Breast epithelium (tissue), 4 donors: ENCODE measurements around the gene CCNF. TPM values are rescaled to one million over a fixed set of nuclear protein-coding genes. Genes with fewer than 3 reads are reported as not detected.

Source experiments
- DNase-seq, 2 donors: peaks; one replicate each; pipeline ENCODE4 v3.0.0-alpha.2; 2019; ENCODE audit warnings: low spot score in 2 of 2
- H3K27ac ChIP-seq, 2 donors: fragments of 200-600 bp; sonication (generic) in 1 of 2; one replicate each; pipeline ENCODE4 v1.5.1; 2016 to 2019; ENCODE audit warnings: mild to moderate bottlenecking in 1 of 2
- H3K27me3 ChIP-seq, 2 donors: fragments of 200-600 bp; sonication (generic) in 1 of 2; one replicate each; pipeline versions ENCODE4 v1.5.1 to v1.6.0; 2017 to 2019; ENCODE audit warnings: control low read depth in 1 of 2, mild to moderate bottlenecking in 1 of 2
- H3K36me3 ChIP-seq: fragments of 200-600 bp; one replicate; pipeline ENCODE4 v1.5.1; 2019
- H3K4me1 ChIP-seq, 2 donors: fragments of 200-600 bp; sonication (generic); one replicate each; pipeline ENCODE4 v1.5.1; 2016 to 2019; ENCODE audit warnings: control low read depth in 1 of 2
- H3K4me3 ChIP-seq, 3 donors: fragments of 200-600 bp; sonication (generic); 1 replicate in 2 of 3; 2 replicates in 1 of 3; pipeline ENCODE4 v1.5.1; 2016 to 2019; ENCODE audit warnings: mild to moderate bottlenecking in 3 of 3, moderate library complexity in 2 of 3
- H3K9me3 ChIP-seq, 2 donors: fragments of 200-600 bp; sonication (generic) in 1 of 2; one replicate each; pipeline ENCODE4 v1.5.1; 2016 to 2019; ENCODE audit warnings: control low read depth in 1 of 2
- POLR2A ChIP-seq: fragments of 450-650 bp; IDR thresholded peaks from one replicate; pipeline ENCODE4 v1.6.1; 2016; ENCODE audit warnings: antibody characterized with exemption, mild to moderate bottlenecking, moderate library complexity
- POLR2AphosphoS5 ChIP-seq, 3 donors: sonication (generic); formaldehyde crosslinking; IDR thresholded peaks; one replicate each; pipeline ENCODE4 v1.6.1; 2017; ENCODE audit warnings: antibody characterized with exemption in 3 of 3
- intact Hi-C: fragments of 100-400 bp; cut with DNase I; formaldehyde crosslinking; loops from one replicate; pipeline ENCODE4 v1.15.1; 2023; ENCODE audit warnings: low total_unique reads
- total RNA-seq, 3 donors: library from RNA; depleted of rRNA; stranded (reverse); fragments of >200 nt; gene quantifications; one replicate each; pipeline ENCODE4 v1.1.0, GENCODE V29; 2016
- TF ChIP-seq, protein P1 (sequence below), 3 donors: fragments of 450-650 bp; IDR thresholded peaks; one replicate each; pipeline ENCODE4 v1.5.1; 2016 to 2017; ENCODE audit warnings: antibody characterized with exemption in 3 of 3, mild to moderate bottlenecking in 3 of 3, moderate library complexity in 3 of 3

The CCNF gene
- total RNA-seq, 3 donors from 2014 or later: 1.6 to 2.9 (median 2.7) TPM

GRCh38 chr16:2490190-2491105 lies 61.2 kb downstream of the CCNF start:
- Histone ChIP-seq H3K4me1 (peaks cover 0 to 3% of the 10 kb centered on the region in 2 donors), H3K27me3 (no peaks in the 10 kb centered on the region), H3K27ac (no peak overlapping the region), H3K36me3 (no peaks in the 10 kb centered on the region), H3K9me3 (no peaks in the 10 kb centered on the region), H3K4me3 (no peak overlapping the region)
- TF ChIP-seq, protein P1, sequence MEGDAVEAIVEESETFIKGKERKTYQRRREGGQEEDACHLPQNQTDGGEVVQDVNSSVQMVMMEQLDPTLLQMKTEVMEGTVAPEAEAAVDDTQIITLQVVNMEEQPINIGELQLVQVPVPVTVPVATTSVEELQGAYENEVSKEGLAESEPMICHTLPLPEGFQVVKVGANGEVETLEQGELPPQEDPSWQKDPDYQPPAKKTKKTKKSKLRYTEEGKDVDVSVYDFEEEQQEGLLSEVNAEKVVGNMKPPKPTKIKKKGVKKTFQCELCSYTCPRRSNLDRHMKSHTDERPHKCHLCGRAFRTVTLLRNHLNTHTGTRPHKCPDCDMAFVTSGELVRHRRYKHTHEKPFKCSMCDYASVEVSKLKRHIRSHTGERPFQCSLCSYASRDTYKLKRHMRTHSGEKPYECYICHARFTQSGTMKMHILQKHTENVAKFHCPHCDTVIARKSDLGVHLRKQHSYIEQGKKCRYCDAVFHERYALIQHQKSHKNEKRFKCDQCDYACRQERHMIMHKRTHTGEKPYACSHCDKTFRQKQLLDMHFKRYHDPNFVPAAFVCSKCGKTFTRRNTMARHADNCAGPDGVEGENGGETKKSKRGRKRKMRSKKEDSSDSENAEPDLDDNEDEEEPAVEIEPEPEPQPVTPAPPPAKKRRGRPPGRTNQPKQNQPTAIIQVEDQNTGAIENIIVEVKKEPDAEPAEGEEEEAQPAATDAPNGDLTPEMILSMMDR (IDR thresholded peaks at IDR 0.05): no peak
- TF ChIP-seq POLR2AphosphoS5 (IDR thresholded peaks at IDR 0.05) (no peak), POLR2A (no peak)
- DNase-seq: no peak
- intact Hi-C loops: no loop called here

DNA sequence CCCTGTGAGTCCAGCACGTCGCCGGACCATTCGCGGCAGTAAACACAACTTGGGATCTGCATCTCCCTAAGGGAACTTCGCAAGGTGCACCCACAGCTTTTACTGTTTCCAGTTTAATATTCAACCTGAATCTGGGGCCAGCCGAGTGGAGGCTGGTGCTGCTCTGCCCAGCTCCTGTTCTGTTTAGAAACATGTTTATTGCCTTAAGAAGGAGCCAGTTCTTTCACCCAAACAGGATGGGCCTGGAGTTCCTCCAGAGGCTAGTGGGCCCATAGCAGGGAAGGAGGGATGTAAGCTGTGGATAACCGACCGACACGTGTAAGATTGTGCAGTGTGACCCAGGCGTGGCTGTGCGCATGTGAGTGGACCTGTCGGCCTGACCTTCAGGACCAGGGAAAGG lies 63.0 kb downstream of the CCNF start:
- intact Hi-C loops: loop anchor here (1.0 kb wide), 1 partner anchor 26 kb away; no protein-coding TSS in a partner anchor
- Histone ChIP-seq H3K36me3 (no peaks in the 10 kb centered on the region), H3K27me3 (no peaks in the 10 kb centered on the region), H3K27ac (no peak overlapping the region), H3K4me1 (peaks cover 2 to 7% of the 10 kb centered on the region in 2 donors), H3K9me3 (no peaks in the 10 kb centered on the region), H3K4me3 (no peak overlapping the region)
- TF ChIP-seq POLR2AphosphoS5 (IDR thresholded peaks at IDR 0.05): no peak
- TF ChIP-seq POLR2A: no peak
- TF ChIP-seq, protein P1 (IDR thresholded peaks at IDR 0.05): no peak
- DNase-seq: no peak

DNA sequence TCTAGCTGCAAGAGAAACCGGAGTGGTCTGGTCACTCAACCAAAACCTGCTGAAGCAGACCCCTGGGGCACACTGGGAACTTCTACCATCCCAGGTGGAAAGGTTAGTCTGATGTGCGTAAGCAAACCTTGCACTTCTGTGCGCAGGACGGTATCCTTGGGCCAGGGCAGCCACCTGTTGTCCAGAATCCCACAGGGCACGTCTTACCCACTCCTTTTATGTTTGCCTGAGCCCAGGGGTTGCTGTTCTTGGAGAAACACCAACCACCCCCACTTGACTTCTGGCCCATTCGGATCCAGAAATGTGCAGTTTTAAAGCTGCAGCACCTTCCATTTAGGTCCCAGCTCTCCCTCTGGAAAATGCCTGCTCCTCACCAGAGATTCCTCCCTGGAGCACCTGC lies 64.4 kb downstream of the CCNF start:
- H3K9me3 ChIP-seq: no peaks in the 10 kb centered on the region
- intact Hi-C loops: no loop called here
- peaks cover 15 to 16% of the 10 kb centered on the region in 2 donors for H3K4me1 ChIP-seq
- H3K27ac ChIP-seq: no peak overlapping the region
- TF ChIP-seq, protein P1 (IDR thresholded peaks at IDR 0.05): no peak
- TF ChIP-seq POLR2A (no peak), POLR2AphosphoS5 (IDR thresholded peaks at IDR 0.05) (no peak)
- H3K36me3 ChIP-seq: no peaks in the 10 kb centered on the region
- H3K4me3 ChIP-seq: no peak overlapping the region
- no peaks in the 10 kb centered on the region for H3K27me3 ChIP-seq
- DNase-seq: no peak

GRCh38 chr16:2494616-2495015 lies 65.4 kb downstream of the CCNF start:
- intact Hi-C loops: no loop called here
- H3K27ac ChIP-seq: no peak overlapping the region
- TF ChIP-seq POLR2AphosphoS5 (IDR thresholded peaks at IDR 0.05): no peak
- TF ChIP-seq, protein P1 (IDR thresholded peaks at IDR 0.05): no peak
- TF ChIP-seq POLR2A: no peak
- DNase-seq: no peak
- H3K27me3 ChIP-seq: no peaks in the 10 kb centered on the region
- H3K4me1 ChIP-seq: peaks cover 16 to 20% of the 10 kb centered on the region in 2 donors
- H3K4me3 ChIP-seq: no peak overlapping the region
- no peaks in the 10 kb centered on the region for H3K9me3 ChIP-seq
- H3K36me3 ChIP-seq: no peaks in the 10 kb centered on the region

GRCh38 chr16:2495041-2495440 lies 65.8 kb downstream of the CCNF start:
- DNase-seq: no peak
- H3K9me3 ChIP-seq: no peaks in the 10 kb centered on the region
- no peak overlapping the region for H3K4me3 ChIP-seq
- no peaks in the 10 kb centered on the region for H3K36me3 ChIP-seq
- no peaks in the 10 kb centered on the region for H3K27me3 ChIP-seq
- intact Hi-C loops: no loop called here
- peaks cover 16 to 24% of the 10 kb centered on the region in 2 donors for H3K4me1 ChIP-seq
- TF ChIP-seq POLR2A (no peak), POLR2AphosphoS5 (IDR thresholded peaks at IDR 0.05) (no peak)
- TF ChIP-seq, protein P1 (IDR thresholded peaks at IDR 0.05): no peak
- H3K27ac ChIP-seq: no peak overlapping the region
